Naive thymus-derived CD8-positive, alpha-beta T cell (primary cell): ENCODE results near the gene SLC23A2. TPM values are rescaled to one million over a fixed set of nuclear protein-coding genes. Genes with fewer than 3 reads are reported as not detected.
"Not testable (repeated sequence)": the region's sequence is repeated elsewhere in the genome, so short reads cannot be mapped to it uniquely, and the experiment has no call there.

Experiments
- ATAC-seq, 2 donors: fragments of 150-1000 bp; cut with Tn5 transposase in 1 of 2; sonication (Bioruptor Pico), chemical (Tn5 transposase) in 1 of 2; 1 replicate in 1 of 2; 2 replicates in 1 of 2; pipeline ENCODE4 v1.10.0; 2021; ENCODE audit warnings: mild to moderate bottlenecking in 2 of 2, moderate library complexity in 2 of 2
- POLR2A ChIA-PET: fragments of 350-600 bp; sonication (Branson Sonifier 250); formaldehyde crosslinking; loops from one replicate; lab custom pipeline; 2021; ENCODE audit warnings: antibody characterized with exemption; lab: Charles Lee
- DNase-seq, 10 donors: peaks; one replicate each; pipeline versions ENCODE4 v3.0.0 to v3.0.0-alpha.2; 2020 to 2022
- H3K27ac Mint-ChIP-seq, 10 donors: one replicate each; pipeline ENCODE4 v1.8.0; 2020 to 2022; ENCODE audit warnings: mild to moderate bottlenecking in 10 of 10, mixed read lengths in 10 of 10, moderate library complexity in 4 of 10, inconsistent platforms in 1 of 10
- H3K27me3 Mint-ChIP-seq, 5 donors: one replicate each; pipeline ENCODE4 v1.8.0; 2021 to 2022; ENCODE audit warnings: mixed read lengths in 5 of 5
- H3K36me3 Mint-ChIP-seq, 3 donors: one replicate each; pipeline ENCODE4 v1.8.0; 2020 to 2022; ENCODE audit warnings: mixed read lengths in 3 of 3, mild to moderate bottlenecking in 2 of 3, inconsistent platforms in 1 of 3
- H3K4me1 Mint-ChIP-seq, 4 donors: one replicate each; pipeline ENCODE4 v1.8.0; 2021 to 2022; ENCODE audit warnings: mixed read lengths in 4 of 4
- H3K4me3 Mint-ChIP-seq, 10 donors: one replicate each; pipeline ENCODE4 v1.8.0; 2020 to 2022; ENCODE audit warnings: mild to moderate bottlenecking in 10 of 10, mixed read lengths in 10 of 10, moderate library complexity in 6 of 10, inconsistent platforms in 1 of 10
- H3K9me3 Mint-ChIP-seq, 9 donors: one replicate each; pipeline ENCODE4 v1.8.0; 2020 to 2022; ENCODE audit warnings: mixed read lengths in 9 of 9, mild to moderate bottlenecking in 3 of 9, inconsistent platforms in 1 of 9, moderate library complexity in 1 of 9
- polyA plus RNA-seq, 3 donors: library from polyadenylated mRNA; unstranded; fragments of 300-500 nt; fragmentation: Illumina TruSeq; gene quantifications; one replicate each; pipeline ENCODE4 v1.2.3, GENCODE V29; 2021
- total RNA-seq, 8 experiments: library from RNA in 2 of 8; stranded (reverse) in 2 of 8; gene quantifications; one replicate each; pipeline ENCODE4 v1.2.3 and lab custom pipeline; 2021 to 2026

Gene SLC23A2
- total RNA-seq (10 to 100 TPM; 19.8 to 24.3 TPM), polyA plus RNA-seq (1 to 10 TPM; 5.6 to 8.1 (median 5.9) TPM), total RNA-seq (lab: John Stamatoyannopoulos, UW) (47.9 to 64.0 (median 61.3) reads per million in 6 experiments)

DNA sequence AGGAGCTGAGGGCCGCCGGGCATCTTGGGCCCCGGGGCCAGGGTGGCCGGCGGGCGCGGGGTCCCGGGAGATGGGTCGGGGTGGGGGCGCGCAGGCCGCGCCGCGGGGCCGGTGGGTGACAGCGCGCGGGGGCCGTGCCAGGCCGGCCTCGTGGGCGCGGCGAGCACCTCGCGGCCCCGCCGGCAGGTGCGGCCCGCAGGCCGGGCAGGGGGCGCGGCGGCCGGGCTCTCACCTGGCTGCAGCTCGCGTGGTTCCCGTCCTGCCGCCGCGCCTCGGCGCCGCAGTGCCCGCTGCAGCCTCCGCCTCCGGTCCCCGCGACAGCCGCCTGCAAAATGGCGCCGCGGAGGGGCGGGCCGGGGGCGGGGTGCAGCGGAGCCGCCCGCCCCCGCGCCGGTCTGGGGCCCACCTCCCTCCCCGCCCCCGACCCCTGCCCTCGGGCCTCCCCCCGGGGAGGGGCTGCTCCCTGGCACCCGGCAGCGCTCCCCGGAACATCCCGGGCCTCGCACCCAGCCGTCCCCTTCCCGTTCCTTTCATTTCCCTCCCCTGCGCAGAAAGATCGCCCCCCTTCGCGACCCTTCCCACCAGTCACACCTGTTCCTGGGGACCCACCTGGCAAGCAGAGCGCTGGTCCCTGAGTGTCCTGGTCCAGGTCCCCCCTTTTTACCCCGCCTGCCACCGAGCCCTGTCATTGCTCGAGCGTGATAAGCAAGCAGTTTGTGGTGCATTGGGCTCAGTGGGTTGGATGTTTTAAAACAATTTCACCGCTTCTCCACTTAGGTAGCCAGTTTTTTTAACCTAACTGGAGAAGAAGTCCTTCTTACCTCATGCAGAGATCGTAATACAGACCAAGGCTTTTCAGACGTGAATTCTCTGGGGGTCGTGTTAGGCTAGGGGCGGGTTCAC is at the start of gene SLC23A2:
Gene SLC23A2 (minus strand): TSS at position 337 of the 903 bp plus-strand sequence. CDS start 68,948 bp downstream, outside the sequence.
- DNase-seq (peak; percentile 34 to 73 (median 56)), ATAC-seq (peak; percentile 84 to 86)
- Mint-ChIP-seq H3K9me3 (no peaks in the 10 kb centered on the region), H3K27ac (peak within 1 kb of the TSS; percentile 87 to 97 (median 94)), H3K4me1 (peaks cover 27 to 42% (median 39%) of the 10 kb centered on the region in 4 donors), H3K27me3 (no peaks in the 10 kb centered on the region), H3K4me3 (peak within 1 kb of the TSS; percentile 92 to 99 (median 96)), H3K36me3 (no peaks in the 10 kb centered on the region)
- POLR2A ChIA-PET: interaction anchor here (0.6 to 0.9 kb wide), 2 partner anchors 76 to 190 kb away, joined by 4 read pairs; no protein-coding TSS in a partner anchor

DNA sequence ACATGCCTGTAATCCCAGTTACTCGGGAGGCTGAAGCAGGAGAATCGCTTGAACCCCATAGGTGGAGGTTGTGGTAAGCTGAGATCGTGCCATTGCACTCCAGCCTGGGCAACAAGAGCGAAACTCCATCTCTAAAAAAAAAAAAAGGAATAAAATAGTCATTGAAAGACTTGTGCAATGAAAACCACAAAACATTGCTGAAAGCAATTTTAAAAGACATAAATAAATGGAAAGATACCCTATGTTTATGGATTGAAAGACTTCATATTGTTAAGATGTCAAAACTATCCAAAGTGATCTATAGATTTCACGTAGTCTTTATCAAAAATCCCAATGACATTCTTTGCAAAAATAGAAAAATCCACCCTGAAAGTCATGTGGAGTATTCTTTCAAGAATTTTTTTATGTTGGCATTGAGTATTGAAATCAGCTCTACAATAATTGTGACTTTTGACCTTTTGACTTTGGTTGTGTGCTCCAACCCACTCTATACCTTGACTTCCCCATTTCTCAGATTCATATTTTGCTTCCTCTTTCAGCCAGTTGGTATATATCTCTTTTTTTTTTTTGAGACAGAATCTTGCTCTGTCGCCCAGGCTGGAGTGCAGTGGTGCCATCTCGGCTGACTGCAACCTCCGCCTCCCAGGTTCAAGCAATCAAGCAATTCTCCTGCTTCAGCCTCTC is 45.5 kb upstream of the SLC23A2 start:
- Mint-ChIP-seq H3K4me1 (peaks cover 0 to 10% (median 0%) of the 10 kb centered on the region in 4 donors), H3K36me3 (no peaks in the 10 kb centered on the region), H3K27me3 (peaks cover 0 to 3% (median 0%) of the 10 kb centered on the region in 5 donors), H3K9me3 (no peaks in the 10 kb centered on the region), H3K27ac (peak overlapping the region in 1 of 10 donors; percentile 10), H3K4me3 (no peak overlapping the region)
- no peak for DNase-seq
- POLR2A ChIA-PET: no interaction called here
- no peak for ATAC-seq

DNA sequence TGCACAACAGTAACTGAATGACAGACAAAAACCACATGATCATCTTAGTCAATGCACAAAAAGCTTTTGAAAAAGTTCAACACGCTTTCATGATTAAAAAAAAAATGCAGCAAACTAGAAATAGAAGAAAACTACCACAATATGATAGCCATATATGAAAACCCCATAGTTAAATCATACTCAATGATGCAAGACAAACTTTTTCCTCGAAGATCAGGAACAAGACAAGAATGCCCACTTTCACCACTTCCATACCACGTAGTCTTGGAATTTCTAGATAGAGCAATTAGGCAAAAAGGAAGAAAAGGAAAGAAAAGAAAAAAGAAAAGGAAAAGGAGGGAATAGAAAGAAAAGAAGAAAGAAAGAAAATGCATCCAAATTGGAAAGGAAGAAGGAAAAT is 44.6 kb upstream of the SLC23A2 start:
- DNase-seq (no peak), ATAC-seq (no peak)
- Mint-ChIP-seq H3K9me3 (no peaks in the 10 kb centered on the region), H3K4me3 (no peak overlapping the region), H3K4me1 (peaks cover 0 to 10% (median 0%) of the 10 kb centered on the region in 4 donors), H3K36me3 (no peaks in the 10 kb centered on the region), H3K27me3 (peaks cover 0 to 3% (median 0%) of the 10 kb centered on the region in 5 donors), H3K27ac (no peak overlapping the region)
- POLR2A ChIA-PET: interaction anchor here (0.9 kb wide), 1 partner anchor 14 kb away, joined by 3 read pairs; no protein-coding TSS in a partner anchor

DNA sequence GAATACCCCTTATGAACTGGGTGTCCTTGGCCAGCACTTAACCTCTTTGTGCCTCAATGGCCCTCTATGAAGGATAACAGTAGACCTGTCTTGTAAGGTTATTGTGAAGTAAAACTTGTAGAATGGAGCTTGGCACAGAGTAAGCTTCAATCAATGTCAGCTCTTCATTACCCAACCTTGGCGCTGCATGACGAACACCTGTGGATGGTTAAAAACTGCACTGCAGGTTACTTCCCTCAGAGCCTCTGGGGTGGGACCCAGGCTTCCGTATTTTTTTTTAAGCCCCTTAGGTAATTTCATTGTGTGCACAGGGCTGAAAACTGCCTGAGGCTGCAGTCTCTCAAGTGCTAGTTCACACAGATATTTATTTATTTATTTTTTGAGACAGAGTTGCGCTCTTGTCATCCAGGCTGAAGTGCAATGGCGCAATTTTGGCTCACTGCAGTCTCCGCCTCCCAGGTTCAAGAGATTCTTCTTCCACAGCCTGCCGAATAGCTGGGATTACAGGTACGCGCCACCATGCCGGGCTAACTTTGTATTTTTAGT is 42.8 kb upstream of the SLC23A2 start:
- no peak overlapping the region for H3K4me3 Mint-ChIP-seq
- H3K27ac Mint-ChIP-seq: no peak overlapping the region
- H3K9me3 Mint-ChIP-seq: no peaks in the 10 kb centered on the region
- POLR2A ChIA-PET: no interaction called here
- H3K4me1 Mint-ChIP-seq: peaks cover 2 to 16% (median 4%) of the 10 kb centered on the region in 4 donors
- no peaks in the 10 kb centered on the region for H3K36me3 Mint-ChIP-seq
- no peak for DNase-seq
- no peak for ATAC-seq
- H3K27me3 Mint-ChIP-seq: peaks cover 0 to 3% (median 0%) of the 10 kb centered on the region in 5 donors

DNA sequence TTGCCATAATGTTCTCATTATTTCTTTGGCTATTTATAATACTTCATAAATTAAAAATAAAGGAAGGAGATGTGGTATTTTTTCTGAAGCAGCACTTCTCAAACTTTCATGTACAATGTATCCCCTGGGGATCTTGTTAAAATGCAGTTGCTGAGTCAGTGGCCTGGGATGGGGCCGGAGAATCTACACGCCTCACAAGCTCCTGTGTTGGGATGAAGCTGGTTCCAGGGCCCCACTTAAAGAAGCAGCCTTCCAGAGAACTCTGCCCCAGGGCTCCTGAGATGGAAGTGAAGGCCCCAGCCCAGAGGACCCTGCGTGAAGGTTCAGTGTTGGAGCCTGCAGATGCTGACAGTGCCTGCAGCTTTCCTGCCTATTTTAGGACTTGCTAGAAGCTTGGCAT is 40.1 kb upstream of the SLC23A2 start:
- H3K4me3 Mint-ChIP-seq: no peak overlapping the region
- no peaks in the 10 kb centered on the region for H3K9me3 Mint-ChIP-seq
- no peaks in the 10 kb centered on the region for H3K36me3 Mint-ChIP-seq
- no peak for DNase-seq
- POLR2A ChIA-PET: no interaction called here
- H3K27me3 Mint-ChIP-seq: peaks cover 0 to 3% (median 0%) of the 10 kb centered on the region in 5 donors
- ATAC-seq: no peak
- peaks cover 2 to 14% (median 6%) of the 10 kb centered on the region in 4 donors for H3K4me1 Mint-ChIP-seq
- H3K27ac Mint-ChIP-seq: no peak overlapping the region

DNA sequence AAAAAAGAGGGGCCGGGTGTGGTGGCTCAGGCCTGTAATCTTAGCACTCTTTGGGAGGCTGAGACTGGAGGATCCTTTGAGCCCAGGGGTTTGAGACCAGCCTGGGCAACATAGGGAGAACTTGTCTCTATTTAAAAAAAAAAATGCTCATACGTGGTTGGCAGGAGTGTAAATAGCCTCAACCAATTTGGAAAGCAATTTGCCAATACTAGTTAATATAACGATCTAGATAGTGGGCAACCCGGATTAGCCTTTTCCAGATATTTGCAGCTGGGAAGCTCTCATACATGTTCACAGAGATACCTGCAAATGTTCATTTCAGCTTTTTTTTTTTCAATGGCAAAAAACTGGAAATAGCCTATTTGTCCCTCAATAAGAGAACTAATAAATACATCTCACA is 39.0 kb upstream of the SLC23A2 start:
- POLR2A ChIA-PET: no interaction called here

DNA sequence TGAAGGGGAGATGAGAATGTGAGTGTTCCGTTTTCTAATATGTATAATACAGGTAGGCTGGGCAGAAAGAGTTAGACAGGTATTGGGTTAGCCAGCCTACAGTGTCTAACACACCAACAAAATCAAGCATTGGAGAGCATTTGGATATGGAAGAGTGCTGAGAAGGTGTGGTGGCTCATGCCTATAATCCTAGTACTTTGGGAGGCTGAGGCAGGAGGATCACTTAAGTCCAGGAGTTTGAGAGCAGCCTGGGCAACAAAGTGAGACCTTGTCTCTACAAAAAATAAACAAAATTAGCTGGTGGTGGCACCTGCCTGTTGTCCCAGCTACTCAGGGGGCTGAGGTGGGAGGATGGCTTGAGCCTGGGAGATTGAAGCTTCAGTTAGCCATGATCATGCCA is 38.6 kb upstream of the SLC23A2 start:
- H3K9me3 Mint-ChIP-seq: no peaks in the 10 kb centered on the region

More for the DNA sequence above, 39.0 kb upstream of the SLC23A2 start:
- Mint-ChIP-seq H3K9me3 (no peaks in the 10 kb centered on the region), H3K27ac (no peak overlapping the region), H3K4me3 (no peak overlapping the region), H3K36me3 (no peaks in the 10 kb centered on the region), H3K27me3 (no peaks in the 10 kb centered on the region), H3K4me1 (peaks cover 2 to 12% (median 6%) of the 10 kb centered on the region in 4 donors)
- ATAC-seq (no peak), DNase-seq (no peak)

DNA sequence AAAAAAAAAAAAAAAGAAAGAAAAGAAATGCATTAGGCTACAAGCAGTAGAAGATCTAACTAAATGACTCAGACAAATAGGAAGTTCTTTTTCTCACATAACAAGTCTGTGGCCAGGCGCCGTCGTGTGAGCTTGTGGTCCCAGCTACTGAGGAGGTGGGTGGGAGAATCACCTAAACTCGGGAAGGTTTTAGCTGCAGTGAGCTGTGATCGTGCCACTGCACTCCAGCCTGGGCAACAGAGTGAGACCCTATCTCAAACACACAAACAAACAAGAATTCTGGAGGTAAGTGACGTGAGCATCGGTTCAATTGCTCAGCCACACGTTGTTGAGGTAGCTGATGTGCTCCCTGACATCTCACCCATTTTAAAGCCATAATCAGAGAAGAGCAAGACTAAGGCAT is 37.9 kb upstream of the SLC23A2 start:
- POLR2A ChIA-PET: interaction anchor here (0.7 kb wide), 2 partner anchors 54 to 61 kb away, joined by 4 read pairs; no protein-coding TSS in a partner anchor
- Mint-ChIP-seq H3K27ac (peak overlapping the region in 6 of 10 donors; percentile 0 to 77 (median 33)), H3K4me1 (peaks cover 2 to 12% (median 6%) of the 10 kb centered on the region in 4 donors)

More for the DNA sequence above, 38.6 kb upstream of the SLC23A2 start:
- Mint-ChIP-seq H3K27me3 (no peaks in the 10 kb centered on the region), H3K27ac (peak overlapping the region in 5 of 10 donors; percentile 17 to 77 (median 42)), H3K4me3 (no peak overlapping the region), H3K36me3 (no peaks in the 10 kb centered on the region), H3K4me1 (peaks cover 2 to 12% (median 6%) of the 10 kb centered on the region in 4 donors)
- POLR2A ChIA-PET: interaction anchor here (0.6 kb wide), 1 partner anchor 47 kb away, joined by 5 read pairs; no protein-coding TSS in a partner anchor
- DNase-seq: no peak
- no peak for ATAC-seq

DNA sequence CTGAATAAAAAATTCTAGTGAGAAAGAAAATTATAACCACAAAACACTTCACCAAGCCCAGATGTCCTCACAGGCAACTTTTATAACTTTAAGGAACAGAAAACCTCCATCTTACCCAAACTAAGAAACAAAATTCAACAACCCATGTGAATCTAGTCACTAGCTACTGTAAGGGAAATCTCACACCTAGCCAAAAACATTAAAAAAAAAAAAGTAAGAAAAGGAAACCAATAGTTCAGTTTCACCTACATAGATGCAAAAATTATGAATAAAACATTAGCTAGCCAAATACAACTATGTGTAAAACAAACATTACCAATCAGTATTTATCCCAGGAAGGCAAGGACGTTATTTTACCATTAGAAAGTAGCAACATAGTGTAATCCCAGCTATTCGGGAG is 35.5 kb upstream of the SLC23A2 start:
- Mint-ChIP-seq H3K36me3 (no peaks in the 10 kb centered on the region), H3K27me3 (no peaks in the 10 kb centered on the region), H3K4me1 (peaks cover 2 to 12% (median 6%) of the 10 kb centered on the region in 4 donors), H3K9me3 (no peaks in the 10 kb centered on the region), H3K4me3 (no peak overlapping the region), H3K27ac (no peak overlapping the region)
- POLR2A ChIA-PET: no interaction called here
- no peak for ATAC-seq
- no peak for DNase-seq

More for the DNA sequence above, 37.9 kb upstream of the SLC23A2 start:
- H3K9me3 Mint-ChIP-seq: no peaks in the 10 kb centered on the region
- H3K4me3 Mint-ChIP-seq: peak overlapping the region in 5 of 10 donors; percentile 2 to 55 (median 8)
- peak in 2 of 10 donors; percentile 12 to 35 for DNase-seq
- no peaks in the 10 kb centered on the region for H3K27me3 Mint-ChIP-seq
- H3K36me3 Mint-ChIP-seq: no peaks in the 10 kb centered on the region
- ATAC-seq: peak; percentile 37 to 60

DNA sequence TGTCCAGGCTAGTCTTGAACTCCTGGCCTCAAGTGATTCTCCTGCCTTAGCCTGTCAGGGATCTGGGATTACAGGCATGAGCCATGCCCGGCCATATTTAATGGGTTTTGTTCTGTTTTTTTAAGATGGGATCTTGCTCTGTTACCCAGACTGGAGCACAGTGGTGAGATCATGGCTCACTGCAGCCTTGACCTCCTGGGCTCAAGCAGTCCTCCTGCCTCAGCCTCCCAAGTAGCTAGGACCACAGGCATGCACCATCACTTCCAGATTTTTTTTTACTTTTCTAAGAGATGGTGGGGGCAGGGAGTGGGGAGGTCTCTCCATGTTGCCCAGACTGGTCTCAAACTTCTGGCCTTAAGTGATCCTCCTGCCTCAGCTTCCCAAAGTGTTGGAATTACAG is 34.2 kb upstream of the SLC23A2 start:
- peaks cover 4 to 12% (median 6%) of the 10 kb centered on the region in 4 donors for H3K4me1 Mint-ChIP-seq
- POLR2A ChIA-PET, DNase-seq, H3K27me3 Mint-ChIP-seq, H3K4me3 Mint-ChIP-seq, ATAC-seq, H3K9me3 Mint-ChIP-seq, H3K36me3 Mint-ChIP-seq, H3K27ac Mint-ChIP-seq: not testable (repeated sequence)

DNA sequence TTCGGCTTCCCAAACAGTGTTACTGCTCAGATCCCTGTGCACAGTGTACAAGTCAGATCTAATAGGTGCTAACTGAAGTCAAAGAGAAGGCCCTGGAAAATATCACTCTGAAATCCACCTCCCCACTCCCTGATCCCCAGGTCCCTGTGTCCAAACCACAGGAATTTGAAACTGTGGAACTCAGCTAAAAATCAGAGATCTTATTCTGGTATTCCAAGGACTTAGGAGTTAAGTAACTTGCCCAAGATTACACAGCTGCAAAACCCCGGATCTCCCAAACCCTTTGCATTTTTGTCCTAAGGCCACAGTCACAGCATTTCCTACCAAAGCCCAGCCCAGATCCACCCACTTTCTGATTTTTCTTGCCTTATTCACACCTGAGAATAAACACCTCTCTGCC is 32.3 kb upstream of the SLC23A2 start:
- DNase-seq: no peak
- peaks cover 0 to 2% (median 0%) of the 10 kb centered on the region in 5 donors for H3K27me3 Mint-ChIP-seq
- no peaks in the 10 kb centered on the region for H3K9me3 Mint-ChIP-seq
- no peaks in the 10 kb centered on the region for H3K36me3 Mint-ChIP-seq
- ATAC-seq: no peak
- H3K27ac Mint-ChIP-seq: no peak overlapping the region
- POLR2A ChIA-PET: no interaction called here
- no peak overlapping the region for H3K4me3 Mint-ChIP-seq
- H3K4me1 Mint-ChIP-seq: peaks cover 0 to 4% (median 2%) of the 10 kb centered on the region in 4 donors

DNA sequence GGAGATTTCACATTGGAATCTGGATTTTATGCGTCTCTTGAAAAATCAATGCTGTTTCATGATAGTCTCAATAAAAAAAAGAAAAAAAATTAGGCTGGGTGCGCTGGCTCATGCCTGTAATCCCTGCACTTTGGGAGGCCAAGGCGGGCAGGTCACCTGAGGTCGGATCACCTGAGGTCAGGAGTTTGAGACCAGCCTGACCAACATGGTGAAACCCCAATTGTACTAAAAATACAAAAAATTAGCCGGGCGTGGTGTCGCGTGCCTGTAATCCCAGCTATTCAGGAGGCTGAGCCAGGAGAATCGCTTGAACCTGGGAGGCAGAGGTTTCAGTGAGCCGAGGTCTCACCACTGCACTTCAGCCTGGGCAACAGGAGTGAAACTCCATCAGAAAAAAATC is 30.4 kb upstream of the SLC23A2 start:
- H3K36me3 Mint-ChIP-seq, H3K4me3 Mint-ChIP-seq, H3K4me1 Mint-ChIP-seq, H3K27me3 Mint-ChIP-seq, H3K9me3 Mint-ChIP-seq, ATAC-seq, DNase-seq, H3K27ac Mint-ChIP-seq: not testable (repeated sequence)
- POLR2A ChIA-PET: interaction anchor here (1.0 kb wide), 1 partner anchor 14 kb away, joined by 3 read pairs; no protein-coding TSS in a partner anchor
